H54 (cell line): ENCODE measurements around the gene CMC4.

Experiments used
- DNase-seq: peaks from one replicate; pipeline ENCODE4 v3.0.0; 2011; ENCODE audit warnings: low spot score, mixed read lengths; ENCODE audit not compliant: insufficient read length
- FAIRE-seq: peaks from 3 replicates; lab custom pipeline; 2011; peaks lifted over from hg19 to GRCh38; lab: Jason Lieb, UNC
- POLR2A ChIP-seq: IDR thresholded peaks from 2 replicates; pipeline ENCODE4 v1.6.1; 2011; ENCODE audit warnings: low read depth, mild to moderate bottlenecking, low read length

CMC4 gene

GRCh38 chrX:155031657-155032056, 39.3 kb downstream of the CMC4 start:
- FAIRE-seq = no peak
- no peak for DNase-seq
- TF ChIP-seq POLR2A = no peak

- TF ChIP-seq POLR2A = no peak
- FAIRE-seq = peak; percentile 75
- no peak for DNase-seq
Observed at GRCh38 chrX:155028877-155029291, 42.1 kb downstream of the CMC4 start.

- FAIRE-seq = peak; percentile 86
- no peak for TF ChIP-seq POLR2A
- no peak for DNase-seq
Observed at GRCh38 chrX:155028129-155028528, 42.8 kb downstream of the CMC4 start.

GRCh38 chrX:155027509-155028066, 43.3 kb downstream of the CMC4 start:
- FAIRE-seq (no peak), DNase-seq (no peak)
- TF ChIP-seq POLR2A = no peak

GRCh38 chrX:155026727-155027508, 44.0 kb downstream of the CMC4 start, which contains the start of gene FUNDC2:
Gene FUNDC2, plus strand, starts transcription at chrX:155026844. Its CDS starts 95 bp downstream, at chrX:155026939.
- peak; percentile 96 for FAIRE-seq
- peak; percentile 51 for TF ChIP-seq POLR2A

GRCh38 chrX:155026420-155026726, 44.6 kb downstream of the CMC4 start:
- no peak for TF ChIP-seq POLR2A
- FAIRE-seq (no peak), DNase-seq (no peak)

More at GRCh38 chrX:155026727-155027508, 44.0 kb downstream of the CMC4 start, which contains the start of gene FUNDC2:
- peak; percentile 61 for DNase-seq

- FAIRE-seq (no peak), DNase-seq (no peak)
- TF ChIP-seq POLR2A = no peak
Observed at GRCh38 chrX:155023907-155024833, 46.8 kb downstream of the CMC4 start.

- no peak for DNase-seq
- FAIRE-seq = no peak
Observed at GRCh38 chrX:155022585-155022984, 48.4 kb downstream of the CMC4 start, which contains the start of gene F8. Gene F8, minus strand, starts transcription at chrX:155022723. Its CDS starts 171 bp downstream, at chrX:155022552.

GRCh38 chrX:155020591-155020990, 50.3 kb downstream of the CMC4 start:
- no peak for TF ChIP-seq POLR2A
- DNase-seq = no peak
- FAIRE-seq = no peak

More at GRCh38 chrX:155022585-155022984, 48.4 kb downstream of the CMC4 start, which contains the start of gene F8:
- TF ChIP-seq POLR2A = no peak
